K562 (cell line): Measurements from ENCODE around the gene SCRG1. TPM values are rescaled to one million over a fixed set of nuclear protein-coding genes. Genes with fewer than 3 reads are reported as not detected.

Source experiments
- ATAC-seq: fragments of 200-7000 bp; cut with Tn5 transposase; 3 replicates; pipeline ENCODE4 v1.9.1; 2020; ENCODE audit warnings: moderate library complexity
- BruUV-seq: library from RNA; stranded (reverse); fragments of 400-500 nt; replicated peaks from 2 replicates; lab custom pipeline; 2021; lab: Mats Ljungman, UMichigan
- CTCF ChIA-PET: fragments of 300-600 bp; formaldehyde crosslinking; extraction: SDS; loops from one replicate; lab custom pipeline; 2021; ENCODE audit warnings: low intra/inter-chr PET ratio; lab: Yijun Ruan, JAX
- POLR2A ChIA-PET: fragments of 300-600, 350-650 bp; sonication (Branson Sonifier 250); formaldehyde crosslinking; extraction: SDS; loops from one replicate; lab custom pipeline; 2021; ENCODE audit warnings: antibody characterized with exemption, inconsistent platforms; lab: Yijun Ruan, JAX
- DNase-seq, 4 experiments: peaks; one replicate each; pipeline versions ENCODE4 v3.0.0 to v3.0.0-alpha.2; 2011 to 2018; ENCODE audit warnings: low spot score in 3 of 4, mixed read lengths in 3 of 4; ENCODE audit errors: extremely low read depth in 1 of 4
- FAIRE-seq: peaks from 2 replicates; lab custom pipeline; 2011; peaks lifted over from hg19 to GRCh38; lab: Jason Lieb, UNC
- H2AFZ ChIP-seq: 2 replicates; pipeline ENCODE4 v1.6.0; 2011; ENCODE audit warnings: low read depth, low read length, control low read depth, inconsistent platforms
- H3K27ac ChIP-seq: fragments of 200-600 bp; 3 replicates; pipeline ENCODE4 v1.8.0; 2011; ENCODE audit warnings: low read depth, mild to moderate bottlenecking, control low read depth, inconsistent platforms, low read length, moderate library complexity, mixed read lengths; ENCODE audit errors: extremely low read depth
- H3K27me3 ChIP-seq, 2 experiments: fragments of 300-600 bp in 1 of 2; 2 replicates in 1 of 2; 3 replicates in 1 of 2; pipeline versions ENCODE4 v1.6.0 to v1.8.0; 2011; ENCODE audit warnings: inconsistent platforms in 2 of 2, low read length in 2 of 2, mild to moderate bottlenecking in 1 of 2, mixed read lengths in 1 of 2, moderate library complexity in 1 of 2; ENCODE audit not compliant: control insufficient read depth in 2 of 2, insufficient read depth in 2 of 2
- H3K36me3 ChIP-seq: fragments of 300-600 bp; 3 replicates; pipeline ENCODE4 v1.8.0; 2011; ENCODE audit warnings: mild to moderate bottlenecking, low read length, inconsistent platforms; ENCODE audit not compliant: control insufficient read depth, insufficient read depth
- H3K4me1 ChIP-seq, 2 experiments: fragments of 200-600 bp in 1 of 2; replicated peaks in 1 of 2; 2 replicates in 1 of 2; 3 replicates in 1 of 2; pipeline versions ENCODE4 v1.5.1 to v1.8.0; 2011; ENCODE audit warnings: inconsistent platforms in 2 of 2, low read length in 2 of 2, mild to moderate bottlenecking in 1 of 2, mixed read lengths in 1 of 2, moderate library complexity in 1 of 2; ENCODE audit not compliant: control insufficient read depth in 2 of 2, insufficient read depth in 2 of 2
- H3K4me2 ChIP-seq: 2 replicates; pipeline ENCODE4 v1.6.1; 2011; ENCODE audit warnings: low read length, control low read depth, inconsistent platforms, mixed read lengths; ENCODE audit not compliant: insufficient read depth
- H3K4me3 ChIP-seq: fragments of 200-600 bp; sonication (generic), shearing (Covaris generic); 2 replicates; pipeline ENCODE4 v1.5.1; 2016; ENCODE audit warnings: control low read depth, inconsistent platforms
- H3K79me2 ChIP-seq: fragments of 200-600 bp; 3 replicates; pipeline ENCODE4 v1.8.0; 2011; ENCODE audit warnings: low read length, inconsistent platforms; ENCODE audit not compliant: control insufficient read depth, insufficient read depth
- H3K9ac ChIP-seq, 2 experiments: 2 replicates each; pipeline versions ENCODE4 v1.6.0 to v1.6.1; 2011; ENCODE audit warnings: low read depth in 2 of 2, low read length in 2 of 2, control low read depth in 1 of 2, inconsistent platforms in 1 of 2, mild to moderate bottlenecking in 1 of 2, mixed read lengths in 1 of 2; ENCODE audit not compliant: insufficient read depth in 1 of 2
- H3K9me1 ChIP-seq: one replicate; pipeline ENCODE4 v1.6.0; 2011; ENCODE audit warnings: inconsistent platforms, mild to moderate bottlenecking, low read length, moderate library complexity; ENCODE audit not compliant: control insufficient read depth, insufficient read depth
- H3K9me3 ChIP-seq: replicated peaks from 2 replicates; pipeline ENCODE4 v1.5.1; 2011; ENCODE audit warnings: low read depth, low read length, inconsistent platforms; ENCODE audit not compliant: control insufficient read depth, insufficient read depth
- H4K20me1 ChIP-seq: replicated peaks from 2 replicates; pipeline ENCODE4 v1.6.1; 2011; ENCODE audit warnings: low read length, inconsistent platforms, mixed read lengths; ENCODE audit not compliant: control insufficient read depth, insufficient read depth
- AFF4 ChIP-seq: sonication (generic); formaldehyde crosslinking; IDR thresholded peaks from 2 replicates; pipeline ENCODE4 v1.8.0; 2023; ENCODE audit warnings: mild to moderate bottlenecking, missing genetic modification reagents
- ARID1B ChIP-seq: fragments of 450-650 bp; IDR thresholded peaks from 2 replicates; pipeline ENCODE4 v1.6.1; 2016; ENCODE audit warnings: antibody characterized with exemption, mild to moderate bottlenecking, inconsistent platforms
- SNIP1 ChIP-seq: fragments of 450-650 bp; IDR thresholded peaks from 2 replicates; pipeline ENCODE4 v1.7.1; 2017; ENCODE audit warnings: low read depth, mild to moderate bottlenecking
- SUPT5H ChIP-seq: fragments of 450-650 bp; IDR thresholded peaks from 2 replicates; pipeline ENCODE4 v1.6.1; 2016
- ZNF318 ChIP-seq, 2 experiments: fragments of 450-650 bp; IDR thresholded peaks; 2 replicates each; pipeline ENCODE4 v1.6.1; 2016; ENCODE audit warnings: mild to moderate bottlenecking in 2 of 2, borderline replicate concordance in 1 of 2, low read depth in 1 of 2, moderate library complexity in 1 of 2
- WGBS: fragments of 100-300 bp; shearing (Covaris generic); methylation state at CpG from one replicate; pipeline ENCODE4 v1.1.6; 2016; ENCODE audit warnings: low coverage, mixed read lengths; ENCODE audit not compliant: insufficient coverage; ENCODE audit errors: missing lambda C conversion rate; 5-methylcytosine and 5-hydroxymethylcytosine counted together
- in situ Hi-C: fragments of 300-500 bp; cut with MboI; formaldehyde crosslinking; loops from 4 replicates; pipeline ENCODE4 v1.15.0; 2018; ENCODE audit warnings: inconsistent platforms, mixed read lengths
- intact Hi-C: fragments of 100-400 bp; cut with micrococcal nuclease; formaldehyde crosslinking; loops from 2 replicates; pipeline ENCODE4 v1.14.2; 2022
- polyA plus RNA-seq, 8 experiments: library from polyadenylated mRNA; depleted of rRNA in 4 of 8; stranded (reverse) in 5 of 8; unstranded in 3 of 8; fragments of >200 nt; fragmentation: Nextera tagmentation in 2 of 8; fragmentation: Illumina TruSeq in 1 of 8; extraction: Ambion mirVana in 2 of 8; extraction: Trizol in 1 of 8; gene quantifications; 2 replicates each; pipeline versions ENCODE4 v1.2.1 to v1.2.3, GENCODE V29; 2011 to 2014; ENCODE audit warnings: inconsistent platforms in 1 of 8, missing spikeins in 1 of 8
- total RNA-seq, 7 experiments: library from RNA; depleted of rRNA in 6 of 7; stranded (reverse); fragments of >200 nt in 6 of 7; fragmentation: Illumina TruSeq in 2 of 7; extraction: Trizol in 2 of 7; gene quantifications; 2 replicates each; pipeline versions ENCODE4 v1.2.1 to v1.2.3, GENCODE V29; 2011 to 2021; ENCODE audit warnings: low replicate concordance in 1 of 7

Gene SCRG1
- total and polyA plus RNA-seq, 9 of the 15 experiments (the other 6 are each of a cell fraction or from before 2014, with no cell fraction given) = 0.01 TPM; not detected in 7

- DNase-seq (no peak), ATAC-seq (no peak), FAIRE-seq (no peak)
- BruUV-seq = no TSS peak
- Histone ChIP-seq H3K9me3 (no peaks in the 10 kb centered on the region; the same call in 1 of the 2 replicates), H2AFZ (no peak overlapping the region), H3K4me1 (no peaks in the 10 kb centered on the region), H3K27ac (no peak overlapping the region), H3K4me3 (no peak overlapping the region), H3K9ac (no peak overlapping the region), H3K36me3 (no peaks in the 10 kb centered on the region), H4K20me1 (no peaks in the 10 kb centered on the region), H3K9me1 (no peaks in the 10 kb centered on the region), H3K4me2 (no peak overlapping the region), H3K79me2 (no peaks in the 10 kb centered on the region), H3K27me3 (no peaks in the 10 kb centered on the region)
- in situ Hi-C loops (loop anchor here (5.0 kb wide), 2 partner anchors 101 to 401 kb away; no protein-coding TSS in a partner anchor), intact Hi-C loops (loop anchor here (10.0 kb wide), 1 partner anchor 524 kb away; no protein-coding TSS in a partner anchor)
- ChIA-PET POLR2A (no interaction called here), CTCF (no interaction called here)
- TF ChIP-seq AFF4 (CRISPR knock-in tag) (no peak), ZNF318 (IDR thresholded peaks at IDR 0.05; ENCODE audit: borderline replicate concordance in 1 of 2, low read depth in 1 of 2) (no peak), ARID1B (no peak), SNIP1 (no peak), SUPT5H (no peak)
- WGBS = 23% methylated on average over 3 of the region's 3 CpGs
Observed at GRCh38 chr4:173418639-173419038, 19.7 kb upstream of the SCRG1 start.
